Smooth muscle cell (in vitro differentiated cells): ENCODE results near the gene RPL7A. TPM values are rescaled to one million over a fixed set of nuclear protein-coding genes. Genes with fewer than 3 reads are reported as not detected.

ENCODE experiments used
- DNase-seq: peaks from one replicate; lab custom pipeline; 2025; ENCODE audit not compliant: unreplicated experiment; lab: John Stamatoyannopoulos, UW
- H2AFZ ChIP-seq: fragments of 200-600 bp; sonication (generic); 2 replicates; pipeline ENCODE4 v1.6.0; 2016; ENCODE audit warnings: antibody characterized with exemption, low read depth, mild to moderate bottlenecking
- H3F3A ChIP-seq: fragments of 200-600 bp; sonication (generic); 2 replicates; pipeline ENCODE4 v1.6.0; 2017; ENCODE audit warnings: antibody characterized with exemption, low read depth
- H3K27ac ChIP-seq: fragments of 200-600 bp; sonication (generic); 2 replicates; pipeline ENCODE4 v1.5.1; 2016; ENCODE audit warnings: low read depth, mild to moderate bottlenecking
- H3K27me3 ChIP-seq: fragments of 200-600 bp; sonication (generic); 2 replicates; pipeline ENCODE4 v1.6.1; 2016; ENCODE audit warnings: low read depth, mild to moderate bottlenecking
- H3K36me3 ChIP-seq: fragments of 200-600 bp; sonication (generic); 2 replicates; pipeline ENCODE4 v1.5.1; 2016; ENCODE audit warnings: low read depth
- H3K4me1 ChIP-seq: fragments of 200-600 bp; sonication (generic); 2 replicates; pipeline ENCODE4 v1.5.1; 2016; ENCODE audit warnings: low read depth
- H3K4me2 ChIP-seq: fragments of 200-600 bp; sonication (generic); 2 replicates; pipeline ENCODE4 v1.6.0; 2016; ENCODE audit warnings: mild to moderate bottlenecking
- H3K4me3 ChIP-seq: fragments of 200-600 bp; sonication (generic); 2 replicates; pipeline ENCODE4 v1.5.1; 2016; ENCODE audit warnings: mild to moderate bottlenecking
- H3K79me2 ChIP-seq: fragments of 200-600 bp; sonication (generic); 2 replicates; pipeline ENCODE4 v1.6.0; 2016; ENCODE audit warnings: low read depth, mild to moderate bottlenecking
- H3K9ac ChIP-seq: fragments of 200-600 bp; sonication (generic); 2 replicates; pipeline ENCODE4 v1.6.0; 2016; ENCODE audit warnings: low read depth
- H3K9me3 ChIP-seq: fragments of 200-600 bp; sonication (generic); replicated peaks from 2 replicates; pipeline ENCODE4 v1.5.1; 2016; ENCODE audit warnings: low read depth
- H4K20me1 ChIP-seq: fragments of 200-600 bp; sonication (generic); 2 replicates; pipeline ENCODE4 v1.6.0; 2016; ENCODE audit warnings: low read depth
- WGBS: methylation state at CpG from one replicate; pipeline ENCODE4 v1.1.7; 2016; ENCODE audit warnings: low lambda C conversion rate; 5-methylcytosine and 5-hydroxymethylcytosine counted together
- polyA plus RNA-seq: library from polyadenylated mRNA; unstranded; fragments of >200 nt; fragmentation: Nextera tagmentation; extraction: Ambion mirVana; gene quantifications from 2 replicates; pipeline ENCODE4 v1.2.1, GENCODE V29; 2016
- total RNA-seq: library from RNA; depleted of rRNA; stranded (reverse); fragments of >200 nt; gene quantifications from 2 replicates; pipeline ENCODE4 v1.2.3, GENCODE V29; 2014
- TF ChIP-seq, protein P1 (sequence below): fragments of 200-600 bp; sonication (generic); IDR thresholded peaks from 2 replicates; pipeline ENCODE4 v1.5.1; 2017; ENCODE audit warnings: borderline replicate concordance, mild to moderate bottlenecking, antibody characterized with exemption; ENCODE audit not compliant: insufficient read depth, poor library complexity, severe bottlenecking

The RPL7A gene
- total and polyA plus RNA-seq, 2 experiments from 2014 or later, result 372 to 1,254 TPM

DNA sequence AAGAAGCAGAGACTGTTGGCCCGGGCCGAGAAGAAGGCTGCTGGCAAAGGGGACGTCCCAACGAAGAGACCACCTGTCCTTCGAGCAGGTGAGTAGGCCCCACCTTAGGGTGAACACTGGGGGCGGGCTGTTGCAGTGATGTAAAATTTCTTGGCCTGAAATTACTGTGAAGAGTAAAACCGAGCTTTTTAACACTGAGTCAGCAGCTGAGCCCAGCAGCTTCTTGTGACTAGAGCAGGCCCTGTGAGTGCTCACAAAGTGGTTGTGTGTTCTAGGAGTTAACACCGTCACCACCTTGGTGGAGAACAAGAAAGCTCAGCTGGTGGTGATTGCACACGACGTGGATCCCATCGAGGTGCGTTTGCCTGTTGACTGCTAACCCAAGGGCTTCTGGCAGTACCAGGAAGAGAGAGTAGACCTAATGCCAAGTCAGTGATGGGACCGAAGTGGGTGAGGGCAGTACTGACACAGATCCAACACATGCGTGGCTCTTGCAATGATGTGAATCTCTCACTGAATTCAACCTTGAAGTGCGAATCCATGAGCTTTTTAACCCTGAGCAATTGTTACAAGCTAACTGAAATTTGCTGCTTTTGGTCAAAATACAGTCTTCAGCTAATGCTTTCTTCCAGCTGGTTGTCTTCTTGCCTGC lies 2.1 kb downstream of the RPL7A start:
- 94% methylated on average over 15 of the region's 15 CpGs for WGBS
- peak overlapping the region; percentile 85 for H3K4me3 ChIP-seq

DNA sequence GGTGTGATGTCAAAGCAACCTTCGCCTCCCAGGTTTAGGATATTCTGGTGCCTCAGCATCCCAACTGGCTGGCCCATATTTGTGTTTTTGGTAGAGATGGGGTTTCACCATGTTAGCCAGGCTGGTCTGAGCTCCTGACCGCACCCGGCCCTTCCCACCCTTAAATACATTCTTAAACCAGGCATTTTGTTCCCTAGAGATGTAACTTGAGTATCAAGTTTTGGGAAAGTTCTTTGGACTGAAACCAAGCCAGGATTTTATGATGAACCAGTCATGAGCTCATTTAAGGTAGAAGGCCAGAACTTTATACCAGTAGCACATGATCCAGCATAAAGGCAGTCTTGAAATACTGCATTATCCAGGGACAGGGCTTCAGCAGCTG lies 3.5 kb downstream of the RPL7A start:
- no peak overlapping the region for H3K4me3 ChIP-seq
- TF ChIP-seq, protein P1, sequence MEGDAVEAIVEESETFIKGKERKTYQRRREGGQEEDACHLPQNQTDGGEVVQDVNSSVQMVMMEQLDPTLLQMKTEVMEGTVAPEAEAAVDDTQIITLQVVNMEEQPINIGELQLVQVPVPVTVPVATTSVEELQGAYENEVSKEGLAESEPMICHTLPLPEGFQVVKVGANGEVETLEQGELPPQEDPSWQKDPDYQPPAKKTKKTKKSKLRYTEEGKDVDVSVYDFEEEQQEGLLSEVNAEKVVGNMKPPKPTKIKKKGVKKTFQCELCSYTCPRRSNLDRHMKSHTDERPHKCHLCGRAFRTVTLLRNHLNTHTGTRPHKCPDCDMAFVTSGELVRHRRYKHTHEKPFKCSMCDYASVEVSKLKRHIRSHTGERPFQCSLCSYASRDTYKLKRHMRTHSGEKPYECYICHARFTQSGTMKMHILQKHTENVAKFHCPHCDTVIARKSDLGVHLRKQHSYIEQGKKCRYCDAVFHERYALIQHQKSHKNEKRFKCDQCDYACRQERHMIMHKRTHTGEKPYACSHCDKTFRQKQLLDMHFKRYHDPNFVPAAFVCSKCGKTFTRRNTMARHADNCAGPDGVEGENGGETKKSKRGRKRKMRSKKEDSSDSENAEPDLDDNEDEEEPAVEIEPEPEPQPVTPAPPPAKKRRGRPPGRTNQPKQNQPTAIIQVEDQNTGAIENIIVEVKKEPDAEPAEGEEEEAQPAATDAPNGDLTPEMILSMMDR, result no peak
- DNase-seq, result no peak
- no peak overlapping the region for H3K9ac ChIP-seq
- peaks cover 57% of the 10 kb centered on the region for H4K20me1 ChIP-seq
- no peak overlapping the region for H2AFZ ChIP-seq
- peaks cover 19% of the 10 kb centered on the region for H3K4me1 ChIP-seq
- H3K9me3 ChIP-seq, result no peaks in the 10 kb centered on the region
- no peak overlapping the region for H3K4me2 ChIP-seq
- H3K36me3 ChIP-seq, result no peaks in the 10 kb centered on the region
- peaks cover 57% of the 10 kb centered on the region for H3F3A ChIP-seq
- no peaks in the 10 kb centered on the region for H3K27me3 ChIP-seq
- whole genome bisulfite sequencing, result 98% methylated on average over 3 of the region's 3 CpGs
- peaks cover 46% of the 10 kb centered on the region for H3K79me2 ChIP-seq
- H3K27ac ChIP-seq, result peak overlapping the region; percentile 97

More for the DNA sequence above, 2.1 kb downstream of the RPL7A start:
- no peaks in the 10 kb centered on the region for H3K27me3 ChIP-seq
- H2AFZ ChIP-seq, result no peak overlapping the region
- H3K9ac ChIP-seq, result peak overlapping the region; percentile 96
- peak overlapping the region; percentile 97 for H3K27ac ChIP-seq
- TF ChIP-seq, protein P1, result no peak
- H3K4me1 ChIP-seq, result peaks cover 15% of the 10 kb centered on the region
- no peak for DNase-seq
- peaks cover 70% of the 10 kb centered on the region for H4K20me1 ChIP-seq
- H3K4me2 ChIP-seq, result peak overlapping the region; percentile 96
- no peaks in the 10 kb centered on the region for H3K36me3 ChIP-seq
- H3K9me3 ChIP-seq, result no peaks in the 10 kb centered on the region
- H3F3A ChIP-seq, result peaks cover 57% of the 10 kb centered on the region
- peaks cover 50% of the 10 kb centered on the region for H3K79me2 ChIP-seq

DNA sequence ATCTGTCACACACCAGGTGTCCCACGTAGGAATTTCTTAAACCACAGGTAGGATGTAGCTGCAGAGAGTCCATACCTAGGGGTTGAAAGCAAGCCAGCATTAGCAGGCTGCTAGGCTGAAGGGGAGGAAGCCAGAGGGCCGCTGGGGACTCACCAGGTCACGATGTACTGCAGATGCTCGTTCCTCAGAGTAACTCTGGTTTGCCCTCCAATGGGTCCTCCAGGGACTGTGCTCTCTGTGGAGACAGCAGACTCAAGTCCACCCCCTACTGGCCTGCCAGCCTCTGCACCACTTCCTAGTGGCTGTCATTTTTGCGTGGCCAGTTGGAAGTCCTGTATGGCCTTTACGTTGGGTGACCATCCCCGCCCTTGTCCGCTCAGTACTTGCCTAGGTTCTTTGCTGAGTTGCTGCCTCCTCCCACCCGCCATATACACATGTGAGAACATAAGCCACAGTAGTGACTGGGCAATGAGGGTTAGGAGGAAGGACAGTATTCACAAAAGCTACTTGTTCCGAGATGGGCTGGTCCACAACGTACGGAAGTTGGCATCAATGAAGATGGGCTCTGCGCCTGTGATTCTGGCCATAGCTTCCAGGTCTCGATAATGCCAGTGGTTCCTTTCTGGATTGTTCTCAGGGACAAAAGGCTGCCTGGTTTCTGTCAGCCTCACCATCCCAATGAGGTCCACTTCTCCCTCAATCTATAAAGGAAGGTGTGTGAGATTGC lies 4.1 kb downstream of the RPL7A start:
- H3K27ac ChIP-seq, result no peak overlapping the region
- TF ChIP-seq, protein P1, result peak; percentile 46
- H3K4me2 ChIP-seq, result no peak overlapping the region
- H2AFZ ChIP-seq, result no peak overlapping the region
- peaks cover 57% of the 10 kb centered on the region for H3F3A ChIP-seq
- peaks cover 46% of the 10 kb centered on the region for H3K79me2 ChIP-seq
- H3K4me3 ChIP-seq, result no peak overlapping the region
- peaks cover 53% of the 10 kb centered on the region for H4K20me1 ChIP-seq
- no peak overlapping the region for H3K9ac ChIP-seq
- H3K4me1 ChIP-seq, result peaks cover 17% of the 10 kb centered on the region
- H3K9me3 ChIP-seq, result no peaks in the 10 kb centered on the region
- H3K27me3 ChIP-seq, result no peaks in the 10 kb centered on the region
- WGBS, result 84% methylated on average over 14 of the region's 14 CpGs
- DNase-seq, result no peak
- H3K36me3 ChIP-seq, result no peaks in the 10 kb centered on the region
